Mesenteric fat pad (tissue), 1 donor: ENCODE measurements around the gene CPLANE2. TPM values are rescaled to one million over a fixed set of nuclear protein-coding genes. Genes with fewer than 3 reads are reported as not detected.
"Not testable (repeated sequence)": the region's sequence is repeated elsewhere in the genome, so short reads cannot be mapped to it uniquely, and the experiment has no call there.

Source experiments
- DNase-seq: peaks from one replicate; pipeline ENCODE4 v3.0.0-alpha.2; 2020; ENCODE audit warnings: low spot score
- long read RNA-seq: library from polyadenylated mRNA; unstranded; transcript quantifications from one replicate; pipeline ENCODE4 v2.0.0, GENCODE V29; 2020
- total RNA-seq: library from RNA; stranded (reverse); fragmentation: NEBNext Ultra II Directional; extraction: Animal tissue kit (Norgen Biotek cat#: 25700); gene quantifications from one replicate; pipeline ENCODE4 v1.2.1, GENCODE V29; 2021
- donor health status: DM: yes; HTN: yes; CAD: no.

The CPLANE2 gene, protein sequence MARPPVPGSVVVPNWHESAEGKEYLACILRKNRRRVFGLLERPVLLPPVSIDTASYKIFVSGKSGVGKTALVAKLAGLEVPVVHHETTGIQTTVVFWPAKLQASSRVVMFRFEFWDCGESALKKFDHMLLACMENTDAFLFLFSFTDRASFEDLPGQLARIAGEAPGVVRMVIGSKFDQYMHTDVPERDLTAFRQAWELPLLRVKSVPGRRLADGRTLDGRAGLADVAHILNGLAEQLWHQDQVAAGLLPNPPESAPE
- total RNA-seq = 1.9 TPM
- long read RNA-seq, transcript CPLANE2-201 (5 exons, 1,545 nt) = major isoform, 7 of 7 reads
- long read RNA-seq, partial matches to known transcripts = 0 of 7 reads
- long read RNA-seq, other reads (novel, unspliced or antisense) = 0 of 7 reads

- DNase-seq = peak; percentile 97
Measured at GRCh38 chr1:16236511-16237342, at the start of gene CPLANE2. Gene CPLANE2 (minus strand): TSS chr1:16237183. CDS start chr1:16236742, 441 bp downstream.

DNA sequence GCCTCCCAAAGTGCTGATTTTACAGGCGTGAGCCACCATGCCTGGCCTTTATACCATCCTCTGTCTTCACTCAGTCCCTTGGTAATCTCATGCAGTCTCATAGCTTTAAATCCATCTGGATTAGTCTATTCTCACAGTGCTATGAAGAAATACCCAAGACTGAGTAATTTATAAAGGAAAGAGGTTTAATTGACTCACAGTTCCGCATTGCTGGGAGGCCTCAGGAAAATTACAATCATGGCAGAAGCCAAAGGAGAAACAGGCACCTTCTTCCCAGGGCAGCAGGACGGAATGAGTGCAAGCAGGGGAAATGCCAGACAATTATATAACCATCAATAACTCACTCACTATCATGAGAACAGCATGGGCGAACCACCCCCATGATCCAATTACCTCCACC, 49.1 kb upstream of the CPLANE2 start:
- no peak for DNase-seq

DNA sequence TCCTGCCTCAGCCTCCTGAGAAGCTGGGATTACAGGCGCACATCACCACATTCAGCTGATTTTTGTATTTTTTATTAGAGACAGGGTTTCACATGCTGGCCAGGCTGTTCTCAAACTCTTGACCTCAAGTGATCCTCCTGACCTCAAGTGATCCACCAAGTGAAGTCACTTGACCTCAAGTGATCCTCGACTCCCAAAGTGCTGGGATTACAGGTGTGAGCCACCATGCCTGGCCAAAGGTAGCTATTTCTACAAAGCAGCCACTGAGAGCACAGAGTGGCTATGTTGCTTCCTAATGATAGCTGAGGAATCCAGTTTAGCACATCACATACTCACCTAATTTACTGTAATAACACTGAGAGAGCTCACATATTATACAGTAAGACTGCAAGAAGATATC, 44.8 kb upstream of the CPLANE2 start:
- DNase-seq = no peak

GRCh38 chr1:16279186-16279585, 42.2 kb upstream of the CPLANE2 start:
- no peak for DNase-seq

GRCh38 chr1:16276302-16277030, 39.5 kb upstream of the CPLANE2 start:
- no peak for DNase-seq

DNA sequence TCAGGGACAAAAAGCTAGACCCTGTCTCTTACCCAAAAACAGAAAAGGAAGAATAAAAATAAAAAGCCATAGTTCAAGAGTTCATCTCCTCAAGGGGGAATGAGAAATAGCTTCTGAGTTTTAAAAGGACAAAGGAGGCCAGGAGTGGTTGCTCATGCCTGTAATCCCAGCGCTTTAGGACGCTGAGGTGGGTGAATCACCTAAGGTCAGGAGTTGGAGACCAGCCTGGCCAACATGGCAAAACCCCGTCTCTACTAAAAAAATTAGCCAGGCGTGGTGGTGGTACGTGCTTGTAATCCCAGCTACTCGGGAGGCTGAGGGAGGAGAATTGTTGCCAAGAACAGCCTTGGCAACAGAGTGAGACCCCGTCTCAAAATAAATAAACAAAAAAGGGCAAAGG, 38.6 kb upstream of the CPLANE2 start:
- DNase-seq = no peak

DNA sequence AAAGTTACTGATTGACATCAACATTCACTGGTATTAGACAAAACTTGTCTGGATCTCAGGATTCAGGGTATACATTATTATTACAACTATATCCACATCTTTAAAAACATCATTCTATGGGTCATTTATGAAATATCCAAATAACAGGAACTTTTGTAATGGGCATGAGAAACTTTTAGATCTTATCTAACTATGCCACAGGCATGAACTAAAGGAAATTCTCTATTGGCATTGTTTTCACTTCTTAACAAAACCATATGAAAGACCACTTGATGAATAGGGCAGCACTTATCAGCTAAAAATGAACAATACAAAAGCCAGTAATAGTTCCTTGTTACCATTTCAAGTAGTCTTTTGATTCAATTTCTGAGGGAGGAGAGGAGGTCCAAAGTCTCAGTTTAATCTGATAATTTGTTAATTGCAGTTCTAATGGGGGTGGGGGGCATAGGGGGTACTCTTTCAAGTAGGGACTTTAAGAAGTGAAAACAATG, 30.8 kb upstream of the CPLANE2 start:
- no peak for DNase-seq

DNA sequence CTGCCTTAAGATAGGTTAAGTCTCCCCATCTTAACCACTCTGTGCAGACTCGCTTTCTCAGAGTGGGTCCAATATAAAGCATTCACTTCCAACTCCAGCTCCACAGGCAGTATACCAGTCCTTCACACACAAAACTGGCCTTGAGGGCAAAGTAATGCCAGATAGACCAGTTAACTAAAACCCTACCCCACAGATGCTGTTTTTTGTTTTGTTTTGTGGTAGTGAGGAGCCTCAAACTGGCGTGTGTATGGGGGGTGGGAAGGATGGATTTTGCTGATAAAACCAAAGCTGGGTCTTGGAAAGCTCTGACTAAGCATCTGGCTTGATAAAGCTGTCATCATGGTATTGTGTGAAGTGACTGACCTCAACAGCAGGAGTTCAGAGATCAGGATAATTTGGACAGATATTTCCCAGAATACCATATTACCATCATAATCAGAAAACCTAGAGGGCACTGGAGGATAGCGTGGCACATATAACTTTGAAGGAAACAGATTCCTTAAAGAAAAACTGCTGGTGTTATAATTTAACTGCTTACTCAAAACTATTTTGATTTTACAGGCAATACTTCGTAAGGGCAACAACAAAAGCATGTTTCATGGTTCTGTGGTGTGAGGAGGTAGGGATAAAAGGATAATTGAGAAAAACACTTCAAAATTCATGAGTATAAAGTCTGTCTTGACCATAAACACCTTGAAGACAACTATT, 29.6 kb upstream of the CPLANE2 start:
- no peak for DNase-seq

GRCh38 chr1:16262067-16262466, 25.1 kb upstream of the CPLANE2 start:
- DNase-seq = no peak

DNA sequence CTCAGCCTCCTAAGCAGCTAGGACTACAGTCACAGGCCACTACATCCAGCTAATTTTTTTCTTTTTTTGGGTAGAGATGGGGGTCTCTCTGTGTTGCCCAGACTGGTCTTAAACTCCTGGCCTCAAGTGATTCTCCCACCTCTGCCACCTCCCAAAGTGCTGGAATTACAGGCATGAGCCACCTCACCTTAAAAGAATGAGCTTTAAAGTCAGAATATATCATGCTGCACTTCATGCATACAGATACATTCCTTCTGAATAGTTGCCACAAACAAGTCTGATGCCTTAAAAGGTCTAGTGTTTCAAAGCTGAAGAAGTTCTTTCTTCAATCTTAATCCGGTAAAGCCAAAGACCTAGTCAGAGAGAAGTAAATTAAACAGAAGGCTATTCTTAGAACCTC, 23.8 kb upstream of the CPLANE2 start:
- no peak for DNase-seq

DNA sequence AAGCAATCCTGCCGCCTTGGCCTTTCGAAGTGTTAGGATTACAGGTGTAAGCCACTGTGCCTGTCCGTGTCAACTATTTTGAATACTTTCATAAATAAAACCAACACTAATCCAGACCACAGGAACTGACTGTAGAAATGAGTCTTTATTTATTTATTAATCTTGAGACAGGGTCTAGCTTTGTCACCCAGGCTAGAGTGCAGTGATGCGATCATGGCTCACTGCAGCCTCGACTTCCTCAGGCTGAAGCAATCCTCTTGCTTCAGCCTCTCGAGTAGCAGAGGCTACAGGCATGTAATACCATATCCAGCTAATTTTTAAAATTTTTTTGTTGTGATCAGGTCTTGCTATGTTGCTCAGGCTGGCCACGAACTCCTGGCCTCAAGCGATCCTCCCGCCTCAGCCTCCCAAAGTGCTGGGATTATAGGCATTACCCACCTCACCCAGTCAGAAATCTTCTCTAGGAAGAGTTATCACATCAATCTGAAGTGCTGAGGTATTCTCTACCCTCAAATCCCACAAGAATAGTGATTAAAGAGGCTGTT, 21.7 kb upstream of the CPLANE2 start:
- no peak for DNase-seq

DNA sequence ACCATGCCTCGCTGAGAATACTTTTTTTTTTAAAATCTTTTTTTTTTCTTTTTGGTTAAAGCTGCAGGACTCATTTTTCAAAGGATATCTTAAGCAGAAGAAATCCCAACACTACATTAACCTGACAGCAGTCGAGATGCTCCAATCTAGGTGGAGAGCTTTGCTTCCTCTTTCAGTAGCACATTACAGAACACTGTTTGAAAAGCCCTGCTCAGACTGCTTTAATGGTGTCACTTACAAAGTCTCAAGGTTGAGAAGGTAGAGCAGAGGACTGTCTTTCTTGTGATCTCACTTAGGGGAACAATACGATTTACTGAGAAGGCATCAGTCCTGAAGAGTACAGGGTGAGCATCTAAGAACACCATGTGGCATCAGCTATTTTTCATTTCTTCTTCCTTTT, 21.0 kb upstream of the CPLANE2 start:
- DNase-seq = no peak

DNA sequence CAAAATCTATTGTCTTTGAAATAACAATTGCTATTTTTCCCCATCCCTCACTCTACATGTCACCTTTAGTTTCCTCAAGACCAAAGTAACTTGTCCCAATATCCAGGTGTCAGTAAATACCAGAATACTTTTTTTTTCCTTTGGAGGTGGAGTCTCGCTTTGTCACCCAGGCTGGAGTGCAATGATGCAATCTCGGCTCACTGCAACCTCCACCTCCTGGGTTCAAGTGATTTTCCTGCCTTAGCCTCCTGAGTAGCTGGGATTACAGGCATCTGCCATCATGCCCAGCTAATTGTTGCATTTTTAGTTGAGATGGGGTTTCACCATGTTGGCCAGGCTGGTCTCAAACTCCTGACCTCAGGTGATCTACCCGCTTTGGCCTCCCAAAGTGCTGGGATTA, 20.6 kb upstream of the CPLANE2 start:
- not testable (repeated sequence) for DNase-seq

- DNase-seq = no peak
Measured at GRCh38 chr1:16256478-16256877, 19.5 kb upstream of the CPLANE2 start.

DNA sequence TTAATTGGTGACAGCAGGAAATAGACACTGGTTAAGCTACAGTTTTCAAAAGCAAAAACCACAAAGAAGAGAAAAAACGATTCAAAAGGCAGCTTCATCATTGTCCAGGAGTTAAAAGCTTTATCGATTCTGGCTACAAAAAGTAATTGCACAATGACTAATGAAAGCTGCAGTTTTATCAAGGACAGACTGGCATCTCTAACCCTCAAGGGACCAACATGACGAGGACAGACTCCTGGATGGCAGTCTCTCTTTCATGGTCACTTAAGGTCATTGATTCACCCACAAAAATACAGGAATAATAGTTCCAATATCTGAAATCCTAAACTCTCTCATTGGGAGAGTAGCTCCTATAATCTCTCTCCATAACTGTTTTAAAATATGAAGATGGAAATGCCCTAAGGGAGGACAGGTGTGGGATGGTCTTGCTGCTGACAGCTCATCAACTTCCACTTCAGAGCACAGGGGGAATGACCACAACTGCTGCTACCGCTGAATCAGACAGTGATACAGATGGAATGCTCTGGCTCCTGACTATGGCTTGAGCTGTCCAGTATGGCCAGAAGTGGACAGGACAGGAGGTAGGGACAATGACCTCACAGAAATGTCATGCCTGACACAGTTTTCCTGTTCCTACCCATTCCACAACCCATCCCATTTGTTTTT, 17.4 kb upstream of the CPLANE2 start:
- no peak for DNase-seq

DNA sequence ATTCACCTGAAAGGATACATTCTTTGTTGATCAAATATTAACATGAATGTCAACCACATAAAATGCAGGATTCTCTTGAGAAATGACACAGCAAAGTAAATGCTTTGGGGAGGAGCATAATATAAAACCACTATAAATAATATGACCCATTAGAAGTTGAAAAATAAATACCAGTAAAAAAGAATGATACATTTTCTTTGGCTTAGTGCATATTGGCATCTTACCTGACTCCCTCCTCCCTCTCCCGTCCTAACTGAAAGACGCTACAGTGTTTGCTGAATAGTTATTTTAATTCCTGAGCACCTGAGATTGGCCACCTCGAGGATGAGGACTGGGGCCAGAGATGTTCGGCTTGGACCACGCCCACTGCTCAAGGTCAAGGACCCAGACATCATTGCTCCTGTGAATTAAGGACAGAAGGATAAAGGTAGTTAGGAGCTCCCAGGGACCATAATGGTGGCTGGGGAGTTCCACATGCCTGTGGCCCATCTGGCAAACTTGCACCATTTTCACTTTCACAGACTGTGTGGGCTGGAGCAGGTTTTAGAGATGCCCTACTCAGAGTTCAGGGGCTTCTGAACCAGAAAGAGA, 16.4 kb upstream of the CPLANE2 start:
- DNase-seq = no peak

DNA sequence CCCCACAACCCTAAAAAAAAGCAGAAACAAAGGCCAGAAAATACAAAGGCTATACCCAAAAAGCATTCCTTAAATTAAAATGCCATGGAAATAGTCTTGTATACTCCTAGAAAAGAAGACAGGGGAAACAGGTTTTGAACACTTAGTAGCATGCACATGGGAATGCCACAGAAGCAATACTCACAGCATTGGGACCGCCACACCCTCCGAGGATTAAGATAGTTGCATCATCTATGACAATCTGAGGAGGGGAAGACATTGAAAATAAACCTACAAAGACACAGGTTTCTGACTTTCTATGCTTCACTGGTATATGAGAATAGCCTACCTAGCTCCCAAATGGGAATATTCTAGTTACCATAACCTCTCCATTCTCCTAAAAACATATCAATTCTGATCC, 15.9 kb upstream of the CPLANE2 start:
- DNase-seq = no peak

GRCh38 chr1:16251381-16251780, 14.4 kb upstream of the CPLANE2 start:
- no peak for DNase-seq

GRCh38 chr1:16250524-16251251, 13.7 kb upstream of the CPLANE2 start:
- DNase-seq = no peak
